Vagina (tissue), 2 donors: ENCODE results near the gene C15orf62.

Source experiments
- CTCF ChIP-seq, 3 experiments: fragments of 450-650 bp in 2 of 3; fragments of 200-600 bp in 1 of 3; sonication (generic) in 1 of 3; IDR thresholded peaks; one replicate each; pipeline ENCODE4 v1.5.1; 2017 to 2019; ENCODE audit warnings: antibody characterized with exemption in 3 of 3, mild to moderate bottlenecking in 2 of 3, moderate library complexity in 2 of 3
- POLR2A ChIP-seq, 2 donors: fragments of 450-650 bp; IDR thresholded peaks; one replicate each; pipeline ENCODE4 v1.6.1; 2017; ENCODE audit warnings: antibody characterized with exemption in 2 of 2, mild to moderate bottlenecking in 2 of 2, moderate library complexity in 2 of 2
- POLR2AphosphoS5 ChIP-seq, 2 donors: sonication (generic); formaldehyde crosslinking; IDR thresholded peaks; one replicate each; pipeline ENCODE4 v1.9.0; 2017; ENCODE audit warnings: antibody characterized with exemption in 2 of 2, mild to moderate bottlenecking in 2 of 2, low read depth in 1 of 2; ENCODE audit not compliant: insufficient read depth in 1 of 2

- TF ChIP-seq CTCF (IDR thresholded peaks at IDR 0.05) (no peak), POLR2AphosphoS5 (IDR thresholded peaks at IDR 0.05; ENCODE audit: insufficient read depth in 1 of 2, low read depth in 1 of 2) (no peak), POLR2A (IDR thresholded peaks at IDR 0.05) (no peak)
These were observed 26.7 kb downstream of the C15orf62 start for GRCh38 chr15:40796512-40796911.
